ENCODE measurements around the gene FLT3.
"Not testable (repeated sequence)": the region's sequence is repeated elsewhere in the genome, so short reads cannot be mapped to it uniquely, and the experiment has no call there.

FLT3 gene

GRCh38 chr13:28035146-28035782 lies 65.1 kb downstream of the FLT3 start:
- no peak for TF ChIP-seq CTCF (conservative IDR thresholded peaks at IDR 0.05; ENCODE audit: low read depth, low read length)
- H3K4me3 ChIP-seq (ENCODE audit: low read depth, low read length): no peak overlapping the region
- no peak for DNase-seq (ENCODE audit: low read depth)

GRCh38 chr13:28033894-28034655 lies 66.3 kb downstream of the FLT3 start:
- no peak overlapping the region for H3K4me3 ChIP-seq (ENCODE audit: low read depth, low read length)
- TF ChIP-seq CTCF (conservative IDR thresholded peaks at IDR 0.05; ENCODE audit: low read depth, low read length): no peak

GRCh38 chr13:28032438-28032837 lies 67.9 kb downstream of the FLT3 start:
- not testable (repeated sequence) for H3K4me3 ChIP-seq (ENCODE audit: low read depth, low read length); DNase-seq (ENCODE audit: low read depth)

More at GRCh38 chr13:28033894-28034655, 66.3 kb downstream of the FLT3 start:
- DNase-seq (ENCODE audit: low read depth): no peak

- no peak for DNase-seq (ENCODE audit: low read depth)
- no peak overlapping the region for H3K4me3 ChIP-seq (ENCODE audit: low read depth, low read length)
These were observed 68.5 kb downstream of the FLT3 start for GRCh38 chr13:28031896-28032288.

GRCh38 chr13:28031220-28031895 lies 69.0 kb downstream of the FLT3 start:
- no peak for DNase-seq (ENCODE audit: low read depth)
- no peak overlapping the region for H3K4me3 ChIP-seq (ENCODE audit: low read depth, low read length)
- TF ChIP-seq CTCF (conservative IDR thresholded peaks at IDR 0.05; ENCODE audit: low read depth, low read length): no peak

More at GRCh38 chr13:28031896-28032288, 68.5 kb downstream of the FLT3 start:
- TF ChIP-seq CTCF (conservative IDR thresholded peaks at IDR 0.05; ENCODE audit: low read depth, low read length): no peak

- TF ChIP-seq CTCF (conservative IDR thresholded peaks at IDR 0.05; ENCODE audit: low read depth, low read length): no peak
- no peak for DNase-seq (ENCODE audit: low read depth)
- H3K4me3 ChIP-seq (ENCODE audit: low read depth, low read length): no peak overlapping the region
These were observed 72.6 kb downstream of the FLT3 start for GRCh38 chr13:28027607-28028364.

GRCh38 chr13:28027071-28027470 lies 73.3 kb downstream of the FLT3 start:
- no peak overlapping the region for H3K4me3 ChIP-seq (ENCODE audit: low read depth, low read length)
- no peak for DNase-seq (ENCODE audit: low read depth)
- TF ChIP-seq CTCF (conservative IDR thresholded peaks at IDR 0.05; ENCODE audit: low read depth, low read length): no peak
